GM10248 (cell line): ENCODE data around the gene EPHX1.
"Not testable (repeated sequence)": the region's sequence is repeated elsewhere in the genome, so short reads cannot be mapped to it uniquely, and the experiment has no call there.

Experiments used
- CTCF ChIA-PET: fragments of 300-600 bp; sonication (Branson Sonifier 250); formaldehyde crosslinking; extraction: SDS; loops from one replicate; lab custom pipeline; 2021; ENCODE audit warnings: antibody characterized with exemption; lab: Yijun Ruan, JAX
- POLR2A ChIA-PET: fragments of 350-650 bp; sonication (Branson Sonifier 250); formaldehyde crosslinking; extraction: SDS; loops from one replicate; lab custom pipeline; 2020; ENCODE audit warnings: antibody characterized with exemption; lab: Yijun Ruan, JAX
- DNase-seq: peaks from one replicate; pipeline ENCODE4 v3.0.0; 2012; ENCODE audit errors: extremely low spot score
- TF ChIP-seq, protein P1 (sequence below): IDR thresholded peaks from 2 replicates; pipeline ENCODE4 v1.5.1; 2012; ENCODE audit warnings: mild to moderate bottlenecking, low read depth; ENCODE audit errors: extremely low read depth, missing control alignments, control extremely low read depth

Gene EPHX1

DNA sequence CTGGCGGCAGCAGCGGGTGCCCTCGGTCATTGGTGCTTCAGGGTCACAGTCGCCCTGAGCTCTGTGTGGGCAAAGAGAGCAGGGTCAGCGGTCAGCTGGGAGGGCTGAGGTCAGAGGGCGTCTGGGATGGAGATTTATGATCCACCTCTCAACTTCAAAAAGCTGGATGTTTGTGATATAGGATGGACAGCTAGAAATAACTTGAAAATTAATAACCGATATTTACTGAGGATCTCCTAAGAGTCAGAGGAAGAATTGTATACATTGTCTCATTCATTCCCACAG is 77.0 kb downstream of the EPHX1 start:
- no peak for DNase-seq
- CTCF ChIA-PET, result no interaction called here
- POLR2A ChIA-PET, result no interaction called here
- TF ChIP-seq, protein P1, sequence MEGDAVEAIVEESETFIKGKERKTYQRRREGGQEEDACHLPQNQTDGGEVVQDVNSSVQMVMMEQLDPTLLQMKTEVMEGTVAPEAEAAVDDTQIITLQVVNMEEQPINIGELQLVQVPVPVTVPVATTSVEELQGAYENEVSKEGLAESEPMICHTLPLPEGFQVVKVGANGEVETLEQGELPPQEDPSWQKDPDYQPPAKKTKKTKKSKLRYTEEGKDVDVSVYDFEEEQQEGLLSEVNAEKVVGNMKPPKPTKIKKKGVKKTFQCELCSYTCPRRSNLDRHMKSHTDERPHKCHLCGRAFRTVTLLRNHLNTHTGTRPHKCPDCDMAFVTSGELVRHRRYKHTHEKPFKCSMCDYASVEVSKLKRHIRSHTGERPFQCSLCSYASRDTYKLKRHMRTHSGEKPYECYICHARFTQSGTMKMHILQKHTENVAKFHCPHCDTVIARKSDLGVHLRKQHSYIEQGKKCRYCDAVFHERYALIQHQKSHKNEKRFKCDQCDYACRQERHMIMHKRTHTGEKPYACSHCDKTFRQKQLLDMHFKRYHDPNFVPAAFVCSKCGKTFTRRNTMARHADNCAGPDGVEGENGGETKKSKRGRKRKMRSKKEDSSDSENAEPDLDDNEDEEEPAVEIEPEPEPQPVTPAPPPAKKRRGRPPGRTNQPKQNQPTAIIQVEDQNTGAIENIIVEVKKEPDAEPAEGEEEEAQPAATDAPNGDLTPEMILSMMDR, result no peak

DNA sequence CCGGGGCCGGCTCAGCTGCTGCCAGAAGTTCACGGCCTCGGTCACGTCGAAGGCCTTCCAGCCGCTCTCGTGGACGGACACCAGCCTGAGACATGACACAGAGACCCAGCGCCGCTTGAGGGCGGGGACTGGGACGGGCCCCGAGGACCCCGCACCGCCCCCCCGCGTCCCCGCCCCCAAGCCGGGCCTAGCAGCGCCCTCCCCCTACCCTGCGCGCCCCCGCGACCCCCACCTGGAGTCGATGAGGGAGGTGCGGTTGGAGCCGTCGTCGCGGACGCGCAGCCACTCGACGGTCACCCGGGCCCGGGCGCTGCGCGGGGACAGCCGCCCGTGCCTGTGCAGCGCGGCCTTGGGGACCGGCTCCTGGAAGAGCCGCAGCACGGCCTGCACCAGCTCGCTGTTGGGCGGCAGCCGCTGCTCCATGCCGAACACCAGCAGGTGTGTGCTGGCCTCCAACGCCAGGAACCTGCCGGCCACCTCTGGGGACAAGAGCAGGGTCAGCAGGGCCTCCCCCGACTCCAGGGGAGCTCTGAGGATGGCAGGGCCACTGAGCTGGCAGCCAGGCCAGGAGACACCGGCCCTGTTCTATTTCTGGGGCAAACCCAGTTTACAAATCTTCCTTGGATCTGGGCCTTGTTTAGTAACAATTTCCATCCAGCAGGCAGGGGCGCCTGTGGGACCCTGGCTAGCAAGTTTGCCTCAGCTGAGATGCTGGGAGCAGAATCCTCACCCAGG is 77.8 kb downstream of the EPHX1 start:
- DNase-seq, POLR2A ChIA-PET: not testable (repeated sequence)
- CTCF ChIA-PET, result interaction anchor here (2.8 kb wide), 1 partner anchor 24 kb away, joined by 11 read pairs; no protein-coding TSS in a partner anchor

DNA sequence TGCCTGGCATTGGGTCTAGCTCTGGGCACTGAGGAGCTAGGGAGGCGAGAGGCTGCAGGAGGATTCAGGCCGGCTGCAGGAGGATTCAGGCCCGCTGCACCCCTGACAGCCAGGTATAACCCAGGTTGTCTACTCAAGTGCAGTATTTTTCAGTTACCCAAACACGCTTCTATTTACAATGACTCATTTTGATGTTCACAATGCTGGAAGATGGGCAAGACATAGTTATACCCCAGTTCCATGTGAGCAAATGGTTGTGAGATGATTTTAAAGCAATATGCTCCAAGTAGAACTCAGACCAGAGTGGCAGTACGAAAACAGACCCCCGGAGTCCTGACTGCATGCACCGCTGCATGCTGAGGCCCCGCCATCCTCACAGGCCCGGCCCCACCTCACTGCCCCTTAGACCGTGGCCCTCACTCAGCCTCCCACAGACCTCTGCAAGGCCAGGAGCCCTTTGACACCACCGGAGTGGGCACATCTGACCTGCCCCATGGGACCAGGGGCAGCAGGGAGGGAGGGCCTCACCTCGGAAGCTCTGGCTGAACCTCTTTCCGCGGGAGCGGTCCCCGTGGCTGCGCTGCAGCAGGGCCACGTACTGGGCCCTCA is 78.5 kb downstream of the EPHX1 start:
- ChIA-PET POLR2A (no interaction called here), CTCF (interaction anchor here (1.7 to 2.8 kb wide), 2 partner anchors 11 to 23 kb away, joined by 6 to 11 read pairs; no protein-coding TSS in a partner anchor)
- TF ChIP-seq, protein P1, result no peak
- DNase-seq, result no peak

DNA sequence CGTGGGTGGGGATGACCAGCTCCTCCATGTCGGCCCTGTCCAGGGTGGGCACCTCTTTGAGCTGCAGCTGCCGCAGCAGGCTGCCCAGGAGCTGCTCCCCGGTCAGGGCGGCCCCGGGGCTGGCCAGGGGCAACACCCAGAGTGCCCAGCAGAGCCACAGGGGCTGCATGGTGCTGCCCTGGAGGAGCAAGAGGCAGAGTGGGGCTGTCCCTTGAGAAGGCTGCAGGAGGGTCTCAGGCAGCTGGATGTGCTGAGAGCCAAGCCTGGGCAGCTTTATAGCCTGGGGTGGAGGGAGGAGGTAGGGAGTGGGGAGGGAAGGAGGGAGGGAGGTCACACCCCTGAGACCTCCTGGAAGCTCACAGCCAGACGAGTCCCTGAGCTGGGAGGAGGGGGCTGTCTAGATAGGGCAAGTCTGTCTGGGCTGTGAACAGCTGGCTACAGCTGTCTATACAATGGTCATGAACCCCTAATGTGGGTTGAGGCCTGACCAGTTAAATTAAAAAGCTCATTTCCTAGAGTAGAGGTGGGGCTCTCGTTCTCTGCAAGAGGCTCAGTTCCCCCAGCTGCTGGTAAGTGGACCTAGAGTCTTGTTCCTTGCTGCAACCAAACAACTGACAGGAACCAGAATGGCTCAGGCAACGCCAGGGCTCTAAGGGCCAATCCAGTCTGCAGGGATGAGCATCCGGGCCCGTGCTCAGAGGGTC is 79.1 kb downstream of the EPHX1 start, which contains the start of gene LEFTY1:
Gene LEFTY1, minus strand, starts transcription at position 249 of the 704 bp plus-strand sequence. Its CDS starts 80 bp downstream, at position 169.
- POLR2A ChIA-PET, result no interaction called here
- DNase-seq, result no peak
- TF ChIP-seq, protein P1, result no peak
- CTCF ChIA-PET, result interaction anchor here (0.6 to 2.8 kb wide), 4 partner anchors 8 to 66 kb away, joined by 3 to 11 read pairs (median 4); no protein-coding TSS in a partner anchor

DNA sequence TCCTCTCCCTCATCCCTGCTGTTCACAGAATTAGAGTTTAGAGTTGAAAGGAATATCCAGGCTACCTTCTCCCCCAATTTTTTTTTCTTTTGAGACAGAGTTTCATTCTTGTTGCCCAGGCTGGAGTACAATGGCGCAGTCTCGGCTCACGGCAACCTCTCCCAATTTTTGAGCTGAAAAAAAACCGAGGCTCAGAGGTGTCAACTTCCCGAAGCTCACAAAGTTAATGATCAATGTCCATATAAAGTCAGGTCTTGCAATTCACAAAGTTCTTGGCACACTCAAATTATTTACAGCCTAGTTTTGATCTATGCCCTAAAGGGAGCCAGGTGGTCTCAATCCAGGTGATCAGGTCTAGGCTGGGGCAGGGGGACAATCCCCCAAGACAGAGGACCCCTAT is 79.8 kb downstream of the EPHX1 start:
- TF ChIP-seq, protein P1, result no peak
- CTCF ChIA-PET, result interaction anchor here (1.2 to 2.8 kb wide), 3 partner anchors 13 to 65 kb away, joined by 3 to 11 read pairs (median 6); no protein-coding TSS in a partner anchor
- DNase-seq, result no peak
- POLR2A ChIA-PET, result no interaction called here

DNA sequence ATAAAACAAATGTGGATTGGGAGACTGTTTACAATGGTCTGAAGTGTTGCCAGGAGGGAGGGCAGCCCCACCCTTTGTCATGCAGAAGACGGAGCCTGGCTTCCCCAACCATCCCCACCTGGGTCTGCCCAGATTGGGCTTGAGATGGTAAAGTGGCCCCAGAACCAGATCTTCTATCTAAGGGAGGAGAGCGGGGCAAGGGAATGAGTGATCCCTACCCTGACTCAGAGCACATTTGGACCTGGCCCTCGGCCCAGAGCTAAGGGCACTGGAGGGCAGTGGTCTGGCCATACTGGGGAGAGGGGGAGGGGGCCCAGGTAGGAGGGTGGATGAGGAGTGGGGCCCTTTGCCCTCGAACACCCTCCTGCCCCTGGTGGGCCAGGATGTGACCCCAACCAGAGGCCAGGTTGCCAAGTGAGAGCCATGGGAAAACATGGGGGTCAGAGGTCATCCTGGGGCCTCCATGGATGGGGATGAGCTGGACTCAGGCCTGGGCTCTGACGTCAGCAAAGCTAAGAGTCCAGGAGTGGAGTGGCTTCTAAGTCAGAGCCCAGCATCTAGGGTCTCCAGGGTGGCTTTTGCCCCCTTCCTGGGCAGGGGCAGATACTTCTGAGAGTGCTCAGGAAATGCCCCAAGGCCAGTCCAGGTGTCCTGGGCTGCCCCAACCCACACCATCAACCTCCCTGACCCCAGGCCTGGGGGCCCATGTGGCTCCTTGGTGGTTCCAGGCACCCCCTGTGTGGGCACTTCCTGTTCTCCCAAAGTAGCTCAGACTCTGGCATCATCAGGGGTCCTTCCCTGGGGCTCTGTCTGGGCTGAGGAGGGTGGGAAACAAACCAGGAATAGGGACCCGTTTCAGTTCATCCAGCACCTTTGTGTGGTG is 80.7 kb downstream of the EPHX1 start:
- CTCF ChIA-PET, result interaction anchor here (0.7 to 2.8 kb wide), 3 partner anchors 8 to 21 kb away, joined by 3 to 11 read pairs (median 6); partner anchors contain the start of gene TMEM63A
- DNase-seq, result no peak
- POLR2A ChIA-PET, result no interaction called here
- TF ChIP-seq, protein P1, result no peak
